GM23248 (cell line): ENCODE results near the gene SERINC1.

Source experiments
- EZH2 ChIP-seq: fragments of 200-600 bp; sonication (generic); IDR thresholded peaks from 2 replicates; pipeline ENCODE4 v1.6.1; 2018; ENCODE audit warnings: antibody characterized with exemption, mild to moderate bottlenecking; ENCODE audit not compliant: insufficient read depth, poor library complexity, severe bottlenecking
- EZH2phosphoT487 ChIP-seq: fragments of 200-600 bp; sonication (generic); IDR thresholded peaks from 2 replicates; pipeline ENCODE4 v1.6.1; 2018; ENCODE audit warnings: antibody characterized with exemption, moderate library complexity, mild to moderate bottlenecking, low read depth; ENCODE audit not compliant: insufficient read depth

GRCh38 chr6:122399055-122399347, 72.6 kb downstream of the SERINC1 start:
- TF ChIP-seq EZH2 (no peak), EZH2phosphoT487 (no peak)
